OCI-LY7 (cell line): Measurements from ENCODE around the gene GPR132.

Source experiments
- EZH2phosphoT487 ChIP-seq: fragments of 200-600 bp; sonication (generic); IDR thresholded peaks from 2 replicates; pipeline ENCODE4 v1.6.1; 2018; ENCODE audit warnings: low read depth, borderline replicate concordance, mild to moderate bottlenecking, mixed run types, antibody characterized with exemption, low read length, moderate library complexity, mixed read lengths
- TF ChIP-seq, protein P1 (sequence below): fragments of 200-600 bp; sonication (generic); conservative IDR thresholded peaks from 2 replicates; pipeline ENCODE4 v1.5.1; 2014; ENCODE audit warnings: mild to moderate bottlenecking, antibody characterized with exemption, low read length, moderate library complexity, mixed read lengths

DNA sequence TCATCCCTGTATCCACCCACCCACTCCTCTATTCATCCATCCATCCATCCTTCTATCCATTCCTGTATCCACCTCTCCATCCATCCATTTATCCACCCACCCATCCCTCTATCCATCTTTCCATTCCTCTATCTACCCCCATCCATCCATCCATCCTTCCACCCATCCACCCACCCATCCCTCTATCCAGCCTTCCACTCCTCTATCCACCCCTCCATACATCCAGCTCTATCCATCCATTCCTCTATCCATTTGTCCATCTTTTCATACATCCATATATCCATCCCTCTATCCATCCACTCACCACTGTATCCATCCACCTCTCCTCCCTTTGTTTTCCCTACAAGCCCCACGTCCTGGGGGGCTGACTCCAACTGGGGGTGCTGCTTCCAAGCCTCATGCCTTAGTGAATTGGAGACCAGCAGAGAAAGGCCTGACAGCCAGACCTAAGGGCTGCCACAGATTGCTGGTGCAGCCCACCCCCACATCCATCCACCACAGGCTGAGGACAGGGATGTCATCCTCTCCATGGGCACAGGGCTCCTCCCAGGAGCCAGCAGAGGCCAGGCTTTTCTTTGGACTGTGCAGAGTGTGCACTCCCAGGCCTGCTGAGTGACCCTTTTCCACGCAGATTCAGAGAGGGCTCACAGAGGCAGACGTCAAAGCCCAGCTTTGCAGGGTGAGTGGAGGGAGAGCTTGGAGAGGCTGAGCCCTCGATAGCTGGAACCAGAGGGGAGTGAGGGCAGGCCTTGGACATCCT lies 18.9 kb upstream of the GPR132 start:
- TF ChIP-seq, protein P1, sequence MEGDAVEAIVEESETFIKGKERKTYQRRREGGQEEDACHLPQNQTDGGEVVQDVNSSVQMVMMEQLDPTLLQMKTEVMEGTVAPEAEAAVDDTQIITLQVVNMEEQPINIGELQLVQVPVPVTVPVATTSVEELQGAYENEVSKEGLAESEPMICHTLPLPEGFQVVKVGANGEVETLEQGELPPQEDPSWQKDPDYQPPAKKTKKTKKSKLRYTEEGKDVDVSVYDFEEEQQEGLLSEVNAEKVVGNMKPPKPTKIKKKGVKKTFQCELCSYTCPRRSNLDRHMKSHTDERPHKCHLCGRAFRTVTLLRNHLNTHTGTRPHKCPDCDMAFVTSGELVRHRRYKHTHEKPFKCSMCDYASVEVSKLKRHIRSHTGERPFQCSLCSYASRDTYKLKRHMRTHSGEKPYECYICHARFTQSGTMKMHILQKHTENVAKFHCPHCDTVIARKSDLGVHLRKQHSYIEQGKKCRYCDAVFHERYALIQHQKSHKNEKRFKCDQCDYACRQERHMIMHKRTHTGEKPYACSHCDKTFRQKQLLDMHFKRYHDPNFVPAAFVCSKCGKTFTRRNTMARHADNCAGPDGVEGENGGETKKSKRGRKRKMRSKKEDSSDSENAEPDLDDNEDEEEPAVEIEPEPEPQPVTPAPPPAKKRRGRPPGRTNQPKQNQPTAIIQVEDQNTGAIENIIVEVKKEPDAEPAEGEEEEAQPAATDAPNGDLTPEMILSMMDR: no peak
- no peak for TF ChIP-seq EZH2phosphoT487
